ENCODE results near the gene MAD1L1.
A peak's percentile ranks its signal among the peaks of the same experiment; 100 is the strongest.

Gene MAD1L1

GRCh38 chr7:1899951-1900762, 332.6 kb downstream of the MAD1L1 start:
- DNase-seq, result peak; percentile 30

- DNase-seq, result no peak
Observed at GRCh38 chr7:1899196-1899595, 333.5 kb downstream of the MAD1L1 start.

GRCh38 chr7:1898628-1899185, 334.0 kb downstream of the MAD1L1 start:
- DNase-seq, result no peak

GRCh38 chr7:1897861-1898627, 334.7 kb downstream of the MAD1L1 start:
- no peak for DNase-seq

- DNase-seq, result no peak
Observed at GRCh38 chr7:1897076-1897860, 335.5 kb downstream of the MAD1L1 start.

- no peak for DNase-seq
Observed at GRCh38 chr7:1895664-1896515, 336.9 kb downstream of the MAD1L1 start.

GRCh38 chr7:1894906-1895663, 337.7 kb downstream of the MAD1L1 start:
- DNase-seq, result no peak

- no peak for DNase-seq
Observed at GRCh38 chr7:1894313-1894900, 338.3 kb downstream of the MAD1L1 start.

- DNase-seq, result no peak
Observed at GRCh38 chr7:1893451-1893850, 339.3 kb downstream of the MAD1L1 start.

- DNase-seq, result no peak
Observed at GRCh38 chr7:1893036-1893435, 339.7 kb downstream of the MAD1L1 start.

- no peak for DNase-seq
Observed at GRCh38 chr7:1892011-1892965, 340.5 kb downstream of the MAD1L1 start.

- no peak for DNase-seq
Observed at GRCh38 chr7:1890289-1891235, 342.2 kb downstream of the MAD1L1 start.

GRCh38 chr7:1889556-1890181, 343.1 kb downstream of the MAD1L1 start:
- DNase-seq, result no peak

- no peak for DNase-seq
Observed at GRCh38 chr7:1889091-1889490, 343.7 kb downstream of the MAD1L1 start.

- DNase-seq, result no peak
Observed at GRCh38 chr7:1888425-1888824, 344.3 kb downstream of the MAD1L1 start.

GRCh38 chr7:1887251-1887650, 345.5 kb downstream of the MAD1L1 start:
- no peak for DNase-seq

- DNase-seq, result no peak
Observed at GRCh38 chr7:1886361-1887064, 346.2 kb downstream of the MAD1L1 start.
